PFSK-1 (cell line): ENCODE measurements around the gene ALDOC.

Experiments
- FOXP2 ChIP-seq: optimal IDR thresholded peaks from 2 replicates; pipeline ENCODE3; 2011; ENCODE audit warnings: borderline replicate concordance, control low read depth, inconsistent platforms; ENCODE audit not compliant: insufficient read depth; ENCODE audit errors: extremely low read length, extremely low read depth
- POLR2AphosphoS5 ChIP-seq: IDR thresholded peaks from 2 replicates; pipeline ENCODE4 v1.6.1; 2012; ENCODE audit warnings: low read depth, mild to moderate bottlenecking, control low read depth, low read length, moderate library complexity
- SIN3A ChIP-seq: IDR thresholded peaks from 2 replicates; pipeline ENCODE4 v1.6.1; 2012; ENCODE audit warnings: mild to moderate bottlenecking, low read length, moderate library complexity, borderline replicate concordance; ENCODE audit not compliant: insufficient read depth
- TAF1 ChIP-seq: IDR thresholded peaks from 2 replicates; pipeline ENCODE4 v1.6.1; 2012; ENCODE audit warnings: low read length, control low read depth, borderline replicate concordance; ENCODE audit not compliant: insufficient read depth
- TF ChIP-seq, protein P1 (sequence below), 2 experiments: IDR thresholded peaks; 2 replicates each; pipeline versions ENCODE4 v1.6.1 to v1.8.0; 2011 to 2012; ENCODE audit warnings: low read depth in 2 of 2, low read length in 2 of 2, control low read depth in 1 of 2, inconsistent platforms in 1 of 2, mild to moderate bottlenecking in 1 of 2, moderate library complexity in 1 of 2; ENCODE audit not compliant: insufficient read depth in 1 of 2

Gene ALDOC

DNA sequence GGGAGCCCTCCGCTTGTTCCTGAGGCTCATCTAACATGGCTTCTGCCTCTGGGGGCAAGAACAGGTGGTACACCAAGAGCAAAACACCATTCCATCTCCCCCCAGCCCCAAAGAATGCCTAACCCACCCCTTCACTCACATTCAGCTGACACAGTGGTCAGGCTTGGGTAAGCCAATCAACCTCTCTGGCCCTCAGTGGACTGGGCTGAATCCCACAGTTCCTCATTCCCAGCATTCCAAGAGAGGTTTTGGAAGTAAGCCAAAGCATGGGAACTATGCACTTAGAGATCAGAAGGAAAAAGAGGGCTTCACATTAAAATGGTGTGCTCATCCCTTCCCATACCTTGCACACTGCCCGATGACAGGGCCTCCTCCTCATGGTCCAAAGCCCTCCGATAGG is 13.2 kb downstream of the ALDOC start:
- TF ChIP-seq SIN3A = no peak
- TF ChIP-seq POLR2AphosphoS5 = no peak
- no peak for TF ChIP-seq FOXP2
- no peak for TF ChIP-seq TAF1
- TF ChIP-seq, protein P1, sequence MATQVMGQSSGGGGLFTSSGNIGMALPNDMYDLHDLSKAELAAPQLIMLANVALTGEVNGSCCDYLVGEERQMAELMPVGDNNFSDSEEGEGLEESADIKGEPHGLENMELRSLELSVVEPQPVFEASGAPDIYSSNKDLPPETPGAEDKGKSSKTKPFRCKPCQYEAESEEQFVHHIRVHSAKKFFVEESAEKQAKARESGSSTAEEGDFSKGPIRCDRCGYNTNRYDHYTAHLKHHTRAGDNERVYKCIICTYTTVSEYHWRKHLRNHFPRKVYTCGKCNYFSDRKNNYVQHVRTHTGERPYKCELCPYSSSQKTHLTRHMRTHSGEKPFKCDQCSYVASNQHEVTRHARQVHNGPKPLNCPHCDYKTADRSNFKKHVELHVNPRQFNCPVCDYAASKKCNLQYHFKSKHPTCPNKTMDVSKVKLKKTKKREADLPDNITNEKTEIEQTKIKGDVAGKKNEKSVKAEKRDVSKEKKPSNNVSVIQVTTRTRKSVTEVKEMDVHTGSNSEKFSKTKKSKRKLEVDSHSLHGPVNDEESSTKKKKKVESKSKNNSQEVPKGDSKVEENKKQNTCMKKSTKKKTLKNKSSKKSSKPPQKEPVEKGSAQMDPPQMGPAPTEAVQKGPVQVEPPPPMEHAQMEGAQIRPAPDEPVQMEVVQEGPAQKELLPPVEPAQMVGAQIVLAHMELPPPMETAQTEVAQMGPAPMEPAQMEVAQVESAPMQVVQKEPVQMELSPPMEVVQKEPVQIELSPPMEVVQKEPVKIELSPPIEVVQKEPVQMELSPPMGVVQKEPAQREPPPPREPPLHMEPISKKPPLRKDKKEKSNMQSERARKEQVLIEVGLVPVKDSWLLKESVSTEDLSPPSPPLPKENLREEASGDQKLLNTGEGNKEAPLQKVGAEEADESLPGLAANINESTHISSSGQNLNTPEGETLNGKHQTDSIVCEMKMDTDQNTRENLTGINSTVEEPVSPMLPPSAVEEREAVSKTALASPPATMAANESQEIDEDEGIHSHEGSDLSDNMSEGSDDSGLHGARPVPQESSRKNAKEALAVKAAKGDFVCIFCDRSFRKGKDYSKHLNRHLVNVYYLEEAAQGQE (IDR thresholded peaks at IDR 0.05; ENCODE audit: insufficient read depth in 1 of 2, low read depth in 2 of 2, low read length in 2 of 2) = no peak

DNA sequence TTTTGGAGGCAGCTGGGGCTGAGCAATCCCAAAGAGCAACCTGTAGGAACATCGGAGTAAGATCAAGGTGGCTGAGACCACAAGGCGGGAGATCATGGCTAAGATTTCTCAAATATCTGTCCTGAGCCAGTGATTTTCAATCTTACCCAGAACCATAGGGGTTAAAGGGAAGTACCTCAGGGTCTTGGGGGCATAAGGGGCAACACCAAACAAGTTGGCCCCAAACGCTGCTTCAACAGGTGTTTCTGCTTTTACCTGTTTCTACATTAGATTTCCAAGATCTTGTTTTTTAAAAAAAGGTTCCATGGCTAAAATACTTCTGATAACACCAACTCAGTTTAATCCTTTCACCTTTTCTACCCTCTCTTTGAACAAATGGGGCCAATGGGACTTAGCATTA is 21.7 kb downstream of the ALDOC start:
- TF ChIP-seq POLR2AphosphoS5 = no peak
- no peak for TF ChIP-seq TAF1
- TF ChIP-seq SIN3A = no peak
- TF ChIP-seq, protein P1 (IDR thresholded peaks at IDR 0.05; ENCODE audit: insufficient read depth in 1 of 2, low read depth in 2 of 2, low read length in 2 of 2) = no peak
- no peak for TF ChIP-seq FOXP2

DNA sequence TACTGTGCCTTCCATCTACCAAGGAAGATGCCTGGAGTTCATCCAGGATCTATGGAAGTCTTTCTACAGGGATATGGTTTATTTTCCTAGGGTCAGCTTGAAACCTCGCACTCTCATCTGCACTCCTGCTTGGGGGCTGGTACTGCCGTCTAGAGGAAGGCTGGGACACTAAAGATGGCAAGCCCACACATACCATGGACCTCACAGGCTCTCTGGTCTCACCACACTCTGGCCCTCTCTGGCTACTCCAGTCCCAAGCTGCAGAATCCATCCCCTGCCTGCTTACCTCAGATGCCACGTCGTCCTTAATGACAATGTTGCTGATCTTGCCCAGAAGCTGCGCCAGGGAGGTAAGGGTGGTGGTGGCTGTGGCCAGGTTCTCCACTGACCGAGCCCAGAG is 22.1 kb downstream of the ALDOC start:
- no peak for TF ChIP-seq SIN3A

DNA sequence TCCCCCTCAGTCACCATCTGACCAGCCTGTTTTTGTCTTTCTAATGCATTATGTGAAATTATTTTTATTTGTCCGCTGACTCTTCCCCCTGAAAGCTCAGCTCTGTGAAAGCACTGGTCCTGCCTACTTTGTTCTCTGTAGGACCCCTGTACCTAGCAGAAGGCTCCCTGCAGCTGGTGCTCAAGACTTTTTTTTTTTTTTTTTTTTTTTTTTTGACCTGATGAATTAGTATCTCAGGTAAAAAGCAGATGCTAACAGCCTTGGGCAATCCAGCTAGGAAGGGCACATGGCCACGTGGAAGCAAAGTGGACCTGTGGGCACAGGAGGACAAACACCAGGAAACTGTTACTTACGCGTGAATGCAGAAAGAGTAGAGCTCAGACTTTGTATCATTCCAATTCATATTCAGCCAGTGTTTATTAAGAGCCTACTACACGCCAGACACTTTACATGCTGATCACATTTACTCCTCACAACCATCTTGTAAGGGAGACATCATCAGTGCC is 23.6 kb downstream of the ALDOC start:
- TF ChIP-seq POLR2AphosphoS5 = no peak

DNA sequence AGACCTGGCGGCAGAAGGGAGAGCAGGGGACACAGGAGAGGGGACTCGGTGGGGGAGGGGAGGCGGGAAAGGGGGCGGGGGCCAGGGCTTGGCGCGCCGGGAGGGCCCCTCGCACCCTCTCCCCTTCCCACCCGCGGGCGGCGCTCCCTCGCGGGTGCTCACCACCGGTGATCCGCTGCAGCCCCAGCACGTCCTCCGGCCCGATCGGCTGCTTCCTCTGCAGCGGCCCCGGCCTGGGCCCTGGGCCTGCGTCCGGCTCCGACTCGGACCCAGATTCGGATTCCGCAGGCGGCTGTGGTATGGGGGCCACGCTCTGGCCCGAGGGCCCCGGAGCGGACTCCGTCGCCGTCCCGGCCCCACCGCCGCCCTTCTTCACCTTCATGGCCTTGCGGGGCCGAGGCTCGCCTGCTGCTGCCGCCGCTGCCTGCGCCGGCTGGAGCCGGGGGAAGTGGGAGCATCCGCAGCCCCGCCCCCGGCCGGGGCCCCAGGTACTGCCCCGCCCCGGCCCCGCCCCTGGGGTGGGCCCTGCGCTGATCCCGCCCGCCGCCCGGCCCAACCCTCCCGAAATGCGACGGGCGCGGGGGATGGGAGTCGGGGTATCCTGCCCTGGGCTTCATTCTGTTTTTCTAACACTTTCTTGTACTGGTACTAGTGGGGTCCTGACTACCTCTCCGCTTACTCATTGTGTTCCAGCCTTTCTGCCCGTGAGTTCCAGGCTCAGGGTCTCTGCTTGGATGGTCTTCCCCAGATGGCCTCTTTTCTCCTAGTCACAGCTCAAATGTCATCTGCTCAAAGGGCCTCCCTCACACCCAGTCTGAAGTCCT is 24.3 kb downstream of the ALDOC start, which contains the start of gene UNC119:
TSS of gene UNC119 (minus strand) at position 449 of the 824 bp plus-strand sequence. CDS start at position 382, 67 bp downstream.
- TF ChIP-seq SIN3A (no peak), TAF1 (peak; percentile 77; the same call in 1 of the 2 replicates), POLR2AphosphoS5 (peak; percentile 90), FOXP2 (peak; percentile 13)
- TF ChIP-seq, protein P1 (IDR thresholded peaks at IDR 0.05; ENCODE audit: insufficient read depth in 1 of 2, low read depth in 2 of 2, low read length in 2 of 2) = no peak

DNA sequence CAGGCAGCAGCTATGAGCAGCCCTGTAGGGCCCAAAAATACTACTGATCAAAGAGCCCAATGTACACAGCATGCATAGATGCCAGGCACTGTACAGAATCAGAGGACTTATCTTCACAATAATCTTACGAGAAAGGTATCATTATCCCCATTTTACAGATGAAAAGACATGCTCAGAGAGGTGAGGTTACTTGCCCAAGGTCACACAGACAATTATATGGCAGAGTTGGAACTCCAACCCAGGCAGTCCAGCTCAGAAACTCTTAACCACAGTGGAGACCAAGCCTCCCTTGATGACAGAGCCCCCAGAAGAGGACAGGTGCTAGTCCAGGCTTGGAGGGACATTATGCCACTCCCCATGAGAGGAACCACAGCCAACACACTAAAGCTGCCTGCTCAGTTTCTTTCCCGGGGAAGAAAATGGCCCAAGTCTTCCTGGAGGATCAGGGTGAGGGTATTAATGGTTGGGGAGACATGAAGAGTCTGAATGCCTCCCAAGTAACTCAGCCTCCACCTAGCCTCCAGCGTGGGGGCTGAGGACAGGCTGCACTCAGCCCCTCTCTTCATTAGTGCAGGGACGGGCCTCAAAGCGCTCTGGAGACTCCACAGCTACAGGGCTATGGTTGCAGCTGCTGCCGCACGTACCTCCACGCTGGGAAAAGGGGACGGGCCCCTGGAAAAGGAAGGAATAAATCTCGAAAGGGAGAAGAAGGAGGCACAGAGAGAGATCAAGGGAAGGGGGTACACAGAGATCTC is 25.1 kb downstream of the ALDOC start:
- no peak for TF ChIP-seq SIN3A
- TF ChIP-seq TAF1 = no peak
- TF ChIP-seq FOXP2 = no peak
- TF ChIP-seq, protein P1 (IDR thresholded peaks at IDR 0.05; ENCODE audit: insufficient read depth in 1 of 2, low read depth in 2 of 2, low read length in 2 of 2) = no peak
- no peak for TF ChIP-seq POLR2AphosphoS5
